Measurements from ENCODE around the gene ICAM3. TPM values are rescaled to one million over a fixed set of nuclear protein-coding genes. Genes with fewer than 3 reads are reported as not detected.

ICAM3 gene
- total RNA-seq, 1 experiment from 2014 or later, result 8.3 TPM

- Histone ChIP-seq H4K20me1 (ENCODE audit: insufficient read depth) (no peaks in the 10 kb centered on the region), H3K79me2 (ENCODE audit: insufficient read depth, low read length) (peaks cover 16% of the 10 kb centered on the region; the same call in 1 of the 2 replicates), H3K27ac (ENCODE audit: low read depth, low read length) (peak overlapping the region; percentile 76), H3K4me3 (replicated peaks in 1 of 2; ENCODE audit: low read depth in 1 of 2, low read length in 2 of 2) (peak overlapping the region; percentile 77 to 91), H3K9me3 (ENCODE audit: control insufficient read depth in 1 of 2, insufficient read depth in 1 of 2, low read depth in 1 of 2, low read length in 2 of 2) (no peaks in the 10 kb centered on the region), H3K4me1 (ENCODE audit: control insufficient read depth in 1 of 2, insufficient read depth in 2 of 2, low read length in 2 of 2) (peaks cover 13 to 60% of the 10 kb centered on the region in 2 experiments), H3K27me3 (ENCODE audit: insufficient read depth, low read length) (no peaks in the 10 kb centered on the region), H3K36me3 (ENCODE audit: control insufficient read depth in 1 of 2, insufficient read depth in 2 of 2, low read length in 2 of 2) (peaks cover 2 to 18% of the 10 kb centered on the region in 2 experiments; a peak in 2 of 4 replicates), H3K9me2 (ENCODE audit: insufficient read depth) (no peaks in the 10 kb centered on the region), H2AFZ (ENCODE audit: low read depth, low read length, poor library complexity, severe bottlenecking) (peak overlapping the region; percentile 49), H3K4me2 (ENCODE audit: low read length) (peak overlapping the region; percentile 100), H3K9ac (ENCODE audit: low read length) (peak overlapping the region; percentile 94)
- peak; percentile 65 for ATAC-seq
- peak; percentile 77 for DNase-seq (ENCODE audit: low read depth, low spot score)
- RAD21 ChIA-PET (ENCODE audit: low non-redundant PET in 1 of 2, low total read pairs in 2 of 2, uncharacterized antibody in 2 of 2, unreplicated experiment in 2 of 2), result interaction anchor here (0.6 to 1.1 kb wide), 5 partner anchors 18 to 52 kb away, joined by 3 to 6 read pairs (median 4); partner anchors contain the start of genes ICAM1 (in 1 of the 2) and RAVER1 (in 1 of the 2)
- CTCF ChIA-PET, result interaction anchor here (0.6 to 3.2 kb wide), 15 partner anchors 9 to 356 kb away, joined by 3 to 30 read pairs (median 4); partner anchors contain the start of genes CDC37 and RAVER1
- no TSS peak for BruUV-seq (replicated peaks)
- POLR2A ChIA-PET, result interaction anchor here (0.6 to 2.6 kb wide), 19 partner anchors 9 to 819 kb away, joined by 3 to 26 read pairs (median 4); partner anchors contain the start of genes FDX2, PDE4A, RAVER1 and TYK2
- intact Hi-C loops (cut with micrococcal nuclease), result loop anchor here (2.0 kb wide), 1 partner anchor 44 kb away; the partner anchor contains the start of gene RAVER1
- TF ChIP-seq YY1 (IDR thresholded peaks at IDR 0.05; ENCODE audit: extremely low read depth, insufficient replicate concordance, low read depth, low read length) (no peak), MAX (IDR thresholded peaks at IDR 0.05) (peak; percentile 96), ATF3 (IDR thresholded peaks at IDR 0.05) (no peak), ZFX (IDR thresholded peaks at IDR 0.05) (no peak), CEBPB (IDR thresholded peaks at IDR 0.05; ENCODE audit: low read depth) (no peak), REST (IDR thresholded peaks at IDR 0.05; ENCODE audit: low read depth) (no peak), JUND (IDR thresholded peaks at IDR 0.05) (no peak), CTCF (IDR thresholded peaks at IDR 0.05 in 2 of 3, conservative IDR thresholded peaks at IDR 0.05 in 1 of 3; ENCODE audit: borderline replicate concordance in 1 of 3, insufficient read depth in 1 of 3, low read depth in 2 of 3, low read length in 2 of 3) (no peak), SIN3A (IDR thresholded peaks at IDR 0.05; ENCODE audit: low read depth) (peak; percentile 88), RAD21 (IDR thresholded peaks at IDR 0.05; ENCODE audit: low read depth) (no peak), ELF1 (IDR thresholded peaks at IDR 0.05; ENCODE audit: borderline replicate concordance, low read depth) (no peak), EZH2 (IDR thresholded peaks at IDR 0.05) (no peak), FOSL1 (IDR thresholded peaks at IDR 0.05; ENCODE audit: low read depth) (no peak), CBX3 (IDR thresholded peaks at IDR 0.05; ENCODE audit: low read depth) (no peak), EGR1 (IDR thresholded peaks at IDR 0.05; ENCODE audit: low read depth) (no peak; the same call in 1 of the 2 replicates), ZNF274 (IDR thresholded peaks at IDR 0.05; ENCODE audit: low read depth, low read length) (no peak), POLR2A (IDR thresholded peaks at IDR 0.05; ENCODE audit: borderline replicate concordance, extremely low read depth, insufficient read depth, insufficient read length) (no peak), EZH2phosphoT487 (IDR thresholded peaks at IDR 0.05; ENCODE audit: borderline replicate concordance) (no peak), ZBTB33 (IDR thresholded peaks at IDR 0.05; ENCODE audit: extremely low read depth, insufficient replicate concordance, low read length) (no peak)
Measured at GRCh38 chr19:10289167-10289835, 50.1 kb downstream of the ICAM3 start.
